Measurements from ENCODE around the gene IGSF21. TPM values are rescaled to one million over a fixed set of nuclear protein-coding genes. Genes with fewer than 3 reads are reported as not detected.
"Not testable (repeated sequence)": the region's sequence is repeated elsewhere in the genome, so short reads cannot be mapped to it uniquely, and the experiment has no call there.

The IGSF21 gene
- polyA plus RNA-seq, 3 donors, result not detected

DNA sequence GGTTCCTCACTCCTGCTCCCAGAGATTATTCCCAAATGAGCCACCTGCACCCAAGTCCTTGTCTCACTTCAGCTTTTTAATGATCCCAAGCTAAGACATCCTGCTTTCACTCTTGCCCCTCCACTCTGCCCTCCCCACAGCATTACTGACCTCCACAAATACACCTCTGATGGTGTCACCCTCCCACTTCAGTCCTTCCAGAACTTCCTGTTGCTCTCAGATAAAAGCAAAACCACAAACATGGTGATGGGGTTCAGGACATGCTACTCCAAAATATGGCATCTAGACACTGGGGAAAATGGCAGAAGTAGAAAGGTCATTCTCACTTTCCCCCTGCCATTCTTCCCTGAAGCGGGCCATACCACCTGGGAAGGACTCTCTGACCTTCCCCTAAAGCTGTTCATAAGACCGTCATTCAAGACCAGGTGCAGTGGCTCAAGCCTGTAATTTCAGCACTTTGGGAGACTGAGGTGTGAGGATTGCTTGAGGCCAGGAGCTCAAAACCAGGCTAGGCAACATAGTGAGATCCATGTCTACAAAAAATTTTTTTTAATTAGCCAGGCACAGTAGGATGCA is 307.4 kb downstream of the IGSF21 start:
- H2AFZ ChIP-seq (ENCODE audit: insufficient read depth, low read depth, low read length, poor library complexity, severe bottlenecking), result no peak overlapping the region
- H3K4me2 ChIP-seq (replicated peaks; ENCODE audit: extremely low read depth, low read length, poor library complexity, severe bottlenecking), result no peak overlapping the region
- Mint-ChIP-seq H3K4me3 (no peak overlapping the region), H3K36me3 (no peaks in the 10 kb centered on the region), H3K27ac (peak overlapping the region in 1 of 7 donors; percentile 3), H3K4me1 (no peaks in the 10 kb centered on the region), H3K9me3 (peaks cover 10 to 31% (median 17%) of the 10 kb centered on the region in 7 donors), H3K27me3 (ENCODE audit: low read depth in 3 of 3) (peaks cover 2 to 7% (median 4%) of the 10 kb centered on the region in 3 donors)
- no peak for DNase-seq
- TF ChIP-seq, protein P1, sequence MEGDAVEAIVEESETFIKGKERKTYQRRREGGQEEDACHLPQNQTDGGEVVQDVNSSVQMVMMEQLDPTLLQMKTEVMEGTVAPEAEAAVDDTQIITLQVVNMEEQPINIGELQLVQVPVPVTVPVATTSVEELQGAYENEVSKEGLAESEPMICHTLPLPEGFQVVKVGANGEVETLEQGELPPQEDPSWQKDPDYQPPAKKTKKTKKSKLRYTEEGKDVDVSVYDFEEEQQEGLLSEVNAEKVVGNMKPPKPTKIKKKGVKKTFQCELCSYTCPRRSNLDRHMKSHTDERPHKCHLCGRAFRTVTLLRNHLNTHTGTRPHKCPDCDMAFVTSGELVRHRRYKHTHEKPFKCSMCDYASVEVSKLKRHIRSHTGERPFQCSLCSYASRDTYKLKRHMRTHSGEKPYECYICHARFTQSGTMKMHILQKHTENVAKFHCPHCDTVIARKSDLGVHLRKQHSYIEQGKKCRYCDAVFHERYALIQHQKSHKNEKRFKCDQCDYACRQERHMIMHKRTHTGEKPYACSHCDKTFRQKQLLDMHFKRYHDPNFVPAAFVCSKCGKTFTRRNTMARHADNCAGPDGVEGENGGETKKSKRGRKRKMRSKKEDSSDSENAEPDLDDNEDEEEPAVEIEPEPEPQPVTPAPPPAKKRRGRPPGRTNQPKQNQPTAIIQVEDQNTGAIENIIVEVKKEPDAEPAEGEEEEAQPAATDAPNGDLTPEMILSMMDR (IDR thresholded peaks at IDR 0.05), result no peak
- WGBS (ENCODE audit: insufficient coverage), result no CpG with 5 or more reads among the region's 2 CpGs
- intact Hi-C loops (cut with micrococcal nuclease), result no loop called here
- H3K27me3 ChIP-seq (ENCODE audit: control insufficient read depth in 2 of 2, insufficient read depth in 2 of 2, low read length in 2 of 2), result peaks cover 0 to 2% of the 10 kb centered on the region in 2 donors
- no peak overlapping the region for H3K4me3 ChIP-seq (replicated peaks in 1 of 3; ENCODE audit: low read depth in 2 of 3, low read length in 3 of 3)
- H3K9me3 ChIP-seq (replicated peaks in 1 of 2; ENCODE audit: control insufficient read depth in 1 of 2, insufficient read depth in 1 of 2, low read length in 2 of 2), result peaks cover 13 to 22% of the 10 kb centered on the region in 2 donors
- no peaks in the 10 kb centered on the region for H3K4me1 ChIP-seq (ENCODE audit: control insufficient read depth in 1 of 2, insufficient read depth in 2 of 2, low read length in 2 of 2)
- H4K20me1 ChIP-seq (ENCODE audit: insufficient read depth, low read length), result no peaks in the 10 kb centered on the region
- no peak overlapping the region for H3K27ac ChIP-seq (ENCODE audit: low read depth in 1 of 2, low read length in 2 of 2)
- H3K9ac ChIP-seq (ENCODE audit: insufficient read depth, low read length, poor library complexity, severe bottlenecking), result no peak overlapping the region
- H3K79me2 ChIP-seq (ENCODE audit: insufficient read depth, low read length), result no peaks in the 10 kb centered on the region
- H3K36me3 ChIP-seq (replicated peaks in 1 of 2; ENCODE audit: control insufficient read depth in 1 of 2, insufficient read depth in 2 of 2, low read length in 2 of 2), result no peaks in the 10 kb centered on the region

DNA sequence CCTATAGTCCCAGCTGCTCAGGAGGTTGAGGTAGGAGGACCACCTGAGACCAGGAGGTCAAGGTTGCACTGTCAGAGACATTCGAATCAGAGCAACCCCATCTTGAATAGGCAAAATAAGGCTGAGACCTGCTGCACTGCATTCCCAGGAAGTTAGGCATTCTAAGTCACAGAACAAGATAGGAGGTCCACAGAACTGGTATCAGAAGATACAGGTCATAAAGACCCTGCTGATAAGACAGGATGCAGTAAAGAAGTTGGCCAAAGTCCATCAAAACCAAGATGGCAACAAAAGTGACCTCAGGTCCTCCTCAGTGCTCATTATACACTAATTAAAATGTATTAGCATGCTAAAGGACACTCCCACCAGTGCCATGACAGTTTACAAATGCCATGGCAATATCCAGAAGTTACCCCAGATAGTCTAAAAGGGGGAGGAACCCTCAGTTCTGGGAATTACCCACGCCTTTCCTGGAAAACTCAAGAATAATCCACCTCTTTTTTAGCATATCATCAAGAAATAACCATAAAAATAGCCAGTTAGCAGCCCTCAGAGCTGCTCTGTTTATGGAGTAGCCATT is 307.9 kb downstream of the IGSF21 start:
- Histone ChIP-seq H3K36me3 (replicated peaks in 1 of 2; ENCODE audit: control insufficient read depth in 1 of 2, insufficient read depth in 2 of 2, low read length in 2 of 2) (no peaks in the 10 kb centered on the region), H3K4me1 (ENCODE audit: control insufficient read depth in 1 of 2, insufficient read depth in 2 of 2, low read length in 2 of 2) (no peaks in the 10 kb centered on the region), H3K4me2 (replicated peaks; ENCODE audit: extremely low read depth, low read length, poor library complexity, severe bottlenecking) (no peak overlapping the region), H4K20me1 (ENCODE audit: insufficient read depth, low read length) (no peaks in the 10 kb centered on the region), H2AFZ (ENCODE audit: insufficient read depth, low read depth, low read length, poor library complexity, severe bottlenecking) (no peak overlapping the region), H3K27me3 (ENCODE audit: control insufficient read depth in 2 of 2, insufficient read depth in 2 of 2, low read length in 2 of 2) (peaks cover 0 to 2% of the 10 kb centered on the region in 2 donors), H3K27ac (ENCODE audit: low read depth in 1 of 2, low read length in 2 of 2) (no peak overlapping the region), H3K9ac (ENCODE audit: insufficient read depth, low read length, poor library complexity, severe bottlenecking) (no peak overlapping the region), H3K9me3 (replicated peaks in 1 of 2; ENCODE audit: control insufficient read depth in 1 of 2, insufficient read depth in 1 of 2, low read length in 2 of 2) (peaks cover 13 to 21% of the 10 kb centered on the region in 2 donors), H3K4me3 (replicated peaks in 1 of 3; ENCODE audit: low read depth in 2 of 3, low read length in 3 of 3) (no peak overlapping the region), H3K79me2 (ENCODE audit: insufficient read depth, low read length) (no peaks in the 10 kb centered on the region)
- Mint-ChIP-seq H3K9me3 (peaks cover 10 to 29% (median 17%) of the 10 kb centered on the region in 7 donors), H3K27ac (no peak overlapping the region), H3K4me3 (no peak overlapping the region), H3K4me1 (no peaks in the 10 kb centered on the region), H3K36me3 (no peaks in the 10 kb centered on the region), H3K27me3 (ENCODE audit: low read depth in 3 of 3) (peaks cover 2 to 7% (median 3%) of the 10 kb centered on the region in 3 donors)
- intact Hi-C loops (cut with micrococcal nuclease), result no loop called here
- DNase-seq, result no peak
- TF ChIP-seq, protein P1 (IDR thresholded peaks at IDR 0.05), result no peak
- WGBS (ENCODE audit: insufficient coverage), result 82% methylated on average over 1 of the region's 2 CpGs

GRCh38 chr1:18416126-18416525 is 308.5 kb downstream of the IGSF21 start:
- peaks cover 13 to 18% of the 10 kb centered on the region in 2 donors for H3K9me3 ChIP-seq (replicated peaks in 1 of 2; ENCODE audit: control insufficient read depth in 1 of 2, insufficient read depth in 1 of 2, low read length in 2 of 2)
- H3K4me2 ChIP-seq (replicated peaks; ENCODE audit: extremely low read depth, low read length, poor library complexity, severe bottlenecking); H3K27ac ChIP-seq (ENCODE audit: low read depth in 1 of 2, low read length in 2 of 2); H3K27me3 ChIP-seq (ENCODE audit: control insufficient read depth in 2 of 2, insufficient read depth in 2 of 2, low read length in 2 of 2); intact Hi-C loops (cut with micrococcal nuclease); H2AFZ ChIP-seq (ENCODE audit: insufficient read depth, low read depth, low read length, poor library complexity, severe bottlenecking); H3K9ac ChIP-seq (ENCODE audit: insufficient read depth, low read length, poor library complexity, severe bottlenecking); H3K4me3 ChIP-seq (replicated peaks in 1 of 3; ENCODE audit: low read depth in 2 of 3, low read length in 3 of 3); H3K4me1 ChIP-seq (ENCODE audit: control insufficient read depth in 1 of 2, insufficient read depth in 2 of 2, low read length in 2 of 2); H3K79me2 ChIP-seq (ENCODE audit: insufficient read depth, low read length); H3K36me3 Mint-ChIP-seq; H3K27me3 Mint-ChIP-seq (ENCODE audit: low read depth in 3 of 3); H4K20me1 ChIP-seq (ENCODE audit: insufficient read depth, low read length); H3K4me1 Mint-ChIP-seq; DNase-seq; H3K36me3 ChIP-seq (replicated peaks in 1 of 2; ENCODE audit: control insufficient read depth in 1 of 2, insufficient read depth in 2 of 2, low read length in 2 of 2); H3K4me3 Mint-ChIP-seq; H3K27ac Mint-ChIP-seq: not testable (repeated sequence)
- 64% methylated on average over 3 of the region's 5 CpGs for WGBS (ENCODE audit: insufficient coverage)
- peaks cover 10 to 28% (median 16%) of the 10 kb centered on the region in 7 donors for H3K9me3 Mint-ChIP-seq
